Activated naive CD4-positive, alpha-beta T cell treated with anti-CD3 and anti-CD28 coated beads, Interleukin-2, amount 10 ng/mL, durations not matched to agents 7 days and 5 days (primary cell): ENCODE measurements around the gene RIPK1.

ENCODE experiments used
- CTCF ChIA-PET: fragments of 350-600 bp; sonication (Branson Sonifier 250); formaldehyde crosslinking; loops from one replicate; lab custom pipeline; 2021; ENCODE audit warnings: antibody characterized with exemption; lab: Charles Lee
- DNase-seq: peaks from one replicate; pipeline ENCODE4 v3.0.0-alpha.2; 2020
- H3K27ac Mint-ChIP-seq: one replicate; pipeline ENCODE4 v1.8.0; 2021; ENCODE audit warnings: mild to moderate bottlenecking, moderate library complexity, mixed read lengths
- H3K27me3 Mint-ChIP-seq: one replicate; pipeline ENCODE4 v1.8.0; 2021; ENCODE audit warnings: mild to moderate bottlenecking, mixed read lengths
- H3K36me3 Mint-ChIP-seq: one replicate; pipeline ENCODE4 v1.8.0; 2021; ENCODE audit warnings: mixed read lengths
- H3K4me1 Mint-ChIP-seq: one replicate; pipeline ENCODE4 v1.8.0; 2021; ENCODE audit warnings: mixed read lengths
- H3K4me3 Mint-ChIP-seq: one replicate; pipeline ENCODE4 v1.8.0; 2021; ENCODE audit warnings: mild to moderate bottlenecking, moderate library complexity, mixed read lengths
- H3K9me3 Mint-ChIP-seq: one replicate; pipeline ENCODE4 v1.8.0; 2021; ENCODE audit warnings: mixed read lengths

The RIPK1 gene

GRCh38 chr6:3159805-3160781, 91.8 kb downstream of the RIPK1 start:
- Mint-ChIP-seq H3K9me3 (peaks cover 3% of the 10 kb centered on the region), H3K4me3 (peak overlapping the region; percentile 8), H3K4me1 (peaks cover 35% of the 10 kb centered on the region), H3K27ac (peak overlapping the region; percentile 69), H3K27me3 (peaks cover 85% of the 10 kb centered on the region), H3K36me3 (peaks cover 4% of the 10 kb centered on the region)
- CTCF ChIA-PET: interaction anchor here (0.6 to 1.3 kb wide), 2 partner anchors 33 to 92 kb away, joined by 3 to 4 read pairs; no protein-coding TSS in a partner anchor
- peak; percentile 52 for DNase-seq

GRCh38 chr6:3162067-3162497, 93.8 kb downstream of the RIPK1 start:
- CTCF ChIA-PET: no interaction called here
- H3K27me3 Mint-ChIP-seq: peaks cover 82% of the 10 kb centered on the region
- H3K4me3 Mint-ChIP-seq: peak overlapping the region; percentile 46
- peaks cover 27% of the 10 kb centered on the region for H3K4me1 Mint-ChIP-seq
- no peak overlapping the region for H3K27ac Mint-ChIP-seq
- peaks cover 3% of the 10 kb centered on the region for H3K9me3 Mint-ChIP-seq
- no peak for DNase-seq
- H3K36me3 Mint-ChIP-seq: peaks cover 4% of the 10 kb centered on the region

GRCh38 chr6:3162565-3163247, 94.4 kb downstream of the RIPK1 start:
- H3K9me3 Mint-ChIP-seq: peaks cover 3% of the 10 kb centered on the region
- peak overlapping the region; percentile 77 for H3K4me3 Mint-ChIP-seq
- peaks cover 4% of the 10 kb centered on the region for H3K36me3 Mint-ChIP-seq
- peak; percentile 66 for DNase-seq
- H3K27ac Mint-ChIP-seq: peak overlapping the region; percentile 75
- CTCF ChIA-PET: no interaction called here
- H3K27me3 Mint-ChIP-seq: peaks cover 82% of the 10 kb centered on the region
- H3K4me1 Mint-ChIP-seq: peaks cover 27% of the 10 kb centered on the region

- Mint-ChIP-seq H3K27me3 (peaks cover 77% of the 10 kb centered on the region), H3K9me3 (peaks cover 3% of the 10 kb centered on the region), H3K36me3 (peaks cover 4% of the 10 kb centered on the region), H3K4me1 (peaks cover 25% of the 10 kb centered on the region), H3K27ac (no peak overlapping the region), H3K4me3 (peak overlapping the region; percentile 77)
- no peak for DNase-seq
- CTCF ChIA-PET: interaction anchor here (0.9 kb wide), 1 partner anchor 88 kb away, joined by 4 read pairs; no protein-coding TSS in a partner anchor
These were observed 94.9 kb downstream of the RIPK1 start for GRCh38 chr6:3163248-3163594.

GRCh38 chr6:3164388-3164787, 96.1 kb downstream of the RIPK1 start:
- Mint-ChIP-seq H3K4me3 (peak overlapping the region; percentile 7), H3K27me3 (peaks cover 67% of the 10 kb centered on the region), H3K4me1 (peaks cover 23% of the 10 kb centered on the region), H3K36me3 (peaks cover 4% of the 10 kb centered on the region), H3K27ac (no peak overlapping the region), H3K9me3 (peaks cover 3% of the 10 kb centered on the region)
- no peak for DNase-seq
- CTCF ChIA-PET: no interaction called here
